Fibroblast of villous mesenchyme (primary cell): Measurements from ENCODE around the gene FHOD3. TPM values are rescaled to one million over a fixed set of nuclear protein-coding genes. Genes with fewer than 3 reads are reported as not detected.

Source experiments
- DNase-seq: peaks from one replicate; pipeline ENCODE4 v3.0.0-alpha.2; 2010; ENCODE audit warnings: low read depth
- H3K4me3 ChIP-seq: 2 replicates; pipeline ENCODE4 v1.5.1; 2011; ENCODE audit warnings: low read depth, mild to moderate bottlenecking, low read length
- total RNA-seq: library from RNA; depleted of rRNA; stranded (reverse); fragments of >200 nt; gene quantifications from 2 replicates; pipeline ENCODE4 v1.2.3, GENCODE V29; 2012
- TF ChIP-seq, protein P1 (sequence below): IDR thresholded peaks from 2 replicates; pipeline ENCODE4 v1.5.1; 2012; ENCODE audit warnings: low read depth, mild to moderate bottlenecking, low read length; ENCODE audit not compliant: insufficient read depth

FHOD3 gene
- total RNA-seq, 1 donor, result 5.2 TPM

DNA sequence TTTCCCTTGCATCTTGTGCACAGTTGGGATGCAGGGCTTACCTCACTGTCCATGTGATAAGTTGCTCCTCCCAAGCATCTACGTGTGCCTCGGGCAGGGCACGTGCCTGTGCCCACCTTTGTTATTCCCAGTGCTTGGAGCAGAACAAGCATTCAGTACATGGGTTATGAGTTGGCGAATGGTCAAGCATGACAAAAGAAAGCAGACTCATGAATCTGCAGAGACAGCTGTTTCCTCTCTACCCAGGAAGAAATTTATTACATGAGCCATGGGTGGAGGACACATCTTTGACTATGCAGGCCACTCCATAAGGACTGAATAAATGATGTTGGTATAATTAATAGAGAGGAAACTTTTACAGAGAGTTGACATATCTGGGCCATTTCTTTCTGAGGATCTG lies 403.4 kb downstream of the FHOD3 start:
- TF ChIP-seq, protein P1, sequence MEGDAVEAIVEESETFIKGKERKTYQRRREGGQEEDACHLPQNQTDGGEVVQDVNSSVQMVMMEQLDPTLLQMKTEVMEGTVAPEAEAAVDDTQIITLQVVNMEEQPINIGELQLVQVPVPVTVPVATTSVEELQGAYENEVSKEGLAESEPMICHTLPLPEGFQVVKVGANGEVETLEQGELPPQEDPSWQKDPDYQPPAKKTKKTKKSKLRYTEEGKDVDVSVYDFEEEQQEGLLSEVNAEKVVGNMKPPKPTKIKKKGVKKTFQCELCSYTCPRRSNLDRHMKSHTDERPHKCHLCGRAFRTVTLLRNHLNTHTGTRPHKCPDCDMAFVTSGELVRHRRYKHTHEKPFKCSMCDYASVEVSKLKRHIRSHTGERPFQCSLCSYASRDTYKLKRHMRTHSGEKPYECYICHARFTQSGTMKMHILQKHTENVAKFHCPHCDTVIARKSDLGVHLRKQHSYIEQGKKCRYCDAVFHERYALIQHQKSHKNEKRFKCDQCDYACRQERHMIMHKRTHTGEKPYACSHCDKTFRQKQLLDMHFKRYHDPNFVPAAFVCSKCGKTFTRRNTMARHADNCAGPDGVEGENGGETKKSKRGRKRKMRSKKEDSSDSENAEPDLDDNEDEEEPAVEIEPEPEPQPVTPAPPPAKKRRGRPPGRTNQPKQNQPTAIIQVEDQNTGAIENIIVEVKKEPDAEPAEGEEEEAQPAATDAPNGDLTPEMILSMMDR, result no peak
- no peak overlapping the region for H3K4me3 ChIP-seq
- no peak for DNase-seq

DNA sequence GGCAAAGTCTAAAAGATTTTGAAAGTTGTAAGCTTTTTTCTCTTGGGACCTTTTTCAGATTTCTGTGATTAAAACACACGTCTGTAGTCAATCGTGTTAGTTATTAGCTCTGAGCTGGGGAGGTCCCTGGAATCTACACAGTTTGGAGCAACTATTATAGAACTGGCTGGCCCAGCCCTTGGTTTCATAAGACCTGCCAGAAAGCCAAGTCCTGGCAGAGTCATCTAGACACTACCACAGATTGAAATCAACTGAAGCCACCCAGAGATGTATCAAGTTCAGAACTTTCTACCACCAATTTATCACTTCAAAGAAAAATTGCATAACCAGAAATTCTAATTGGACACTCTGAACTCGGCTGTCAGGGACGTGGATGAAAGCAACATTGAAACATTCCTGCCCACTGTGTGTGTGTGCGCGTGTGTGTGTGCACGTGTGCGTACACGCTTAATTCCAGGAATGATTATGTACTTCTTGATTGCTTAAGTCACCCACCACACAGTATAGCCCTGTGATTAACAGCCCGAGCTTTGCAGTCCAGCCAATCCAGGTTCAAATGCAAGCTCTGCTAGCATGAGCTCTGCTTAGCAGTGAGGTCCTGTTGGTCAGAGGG lies 405.0 kb downstream of the FHOD3 start:
- DNase-seq, result no peak
- TF ChIP-seq, protein P1, result no peak
- no peak overlapping the region for H3K4me3 ChIP-seq

DNA sequence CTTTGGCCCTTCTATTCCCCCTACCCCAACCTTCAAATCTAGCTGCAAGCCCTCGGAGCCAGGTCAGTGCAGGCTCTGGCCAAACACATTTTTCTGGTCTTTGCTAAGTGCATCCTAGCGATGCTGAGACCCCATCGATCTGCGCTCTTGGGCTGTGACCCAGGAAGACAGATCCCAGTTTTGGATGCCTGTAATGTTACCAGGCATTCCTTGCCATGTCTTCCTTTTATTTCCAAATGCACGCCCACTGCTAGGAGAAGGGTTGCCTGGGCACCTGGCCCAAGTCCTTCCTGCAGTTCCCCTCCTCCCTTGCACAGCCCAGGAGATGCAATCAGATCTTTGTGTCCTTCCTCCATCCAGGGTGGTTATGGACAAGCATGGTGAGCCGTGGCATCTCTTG lies 406.6 kb downstream of the FHOD3 start:
- no peak overlapping the region for H3K4me3 ChIP-seq
- no peak for DNase-seq
- TF ChIP-seq, protein P1, result no peak

DNA sequence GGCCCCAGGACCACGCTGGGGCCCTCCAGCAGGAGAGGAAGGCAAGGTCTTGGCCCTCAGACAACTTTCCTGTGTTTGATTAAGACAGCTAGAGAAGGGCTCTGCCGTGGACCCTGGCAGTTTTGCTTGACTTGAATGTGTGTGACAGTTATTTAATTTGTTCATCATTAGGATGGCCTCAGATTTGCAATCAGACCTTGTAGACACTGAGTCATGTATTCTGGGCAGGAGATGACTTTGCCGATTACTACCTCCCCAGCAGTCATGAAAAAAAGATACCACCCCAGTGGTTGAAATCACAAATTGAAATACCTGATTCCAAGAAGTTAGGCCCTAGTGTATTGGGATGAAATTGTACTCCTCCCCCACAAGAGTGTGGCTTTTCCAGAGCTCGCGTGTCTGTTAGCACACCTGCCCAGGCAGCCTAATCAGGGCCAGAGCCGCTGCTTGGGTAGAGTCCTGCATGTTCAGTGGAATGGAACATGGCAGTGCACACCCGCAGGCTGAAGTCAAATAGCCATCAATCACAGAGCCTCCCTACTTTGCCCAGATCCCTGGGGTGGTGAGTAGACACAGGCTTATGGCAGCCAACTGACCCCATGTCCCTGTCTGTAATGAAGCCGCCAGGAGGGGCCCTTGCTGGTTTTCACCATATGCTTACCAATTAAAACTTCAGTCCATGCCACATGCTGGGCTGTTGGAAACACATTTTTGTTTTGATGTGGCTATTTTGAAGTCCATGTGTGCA lies 408.8 kb downstream of the FHOD3 start:
- no peak overlapping the region for H3K4me3 ChIP-seq
- no peak for DNase-seq
- TF ChIP-seq, protein P1, result no peak

DNA sequence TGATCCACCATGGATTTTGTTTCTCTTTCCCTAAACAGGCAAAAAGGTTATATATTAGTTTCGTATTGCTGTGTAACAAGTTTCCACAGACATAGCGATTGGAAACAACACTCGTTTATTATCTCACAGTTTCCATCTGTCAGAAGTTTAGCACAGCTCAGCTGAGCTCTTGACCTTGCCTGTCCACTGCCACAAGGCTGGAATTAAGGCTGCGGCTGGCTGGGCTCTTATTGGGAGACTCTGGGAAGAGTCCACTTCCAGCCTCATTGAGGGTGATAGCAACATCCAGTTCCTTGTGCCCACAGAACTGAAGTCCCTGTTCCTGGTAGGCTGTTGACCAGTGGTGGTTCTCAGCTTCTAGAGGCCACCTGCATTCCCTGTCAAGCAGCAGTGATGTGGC lies 410.9 kb downstream of the FHOD3 start:
- no peak overlapping the region for H3K4me3 ChIP-seq
- TF ChIP-seq, protein P1, result no peak
- no peak for DNase-seq

DNA sequence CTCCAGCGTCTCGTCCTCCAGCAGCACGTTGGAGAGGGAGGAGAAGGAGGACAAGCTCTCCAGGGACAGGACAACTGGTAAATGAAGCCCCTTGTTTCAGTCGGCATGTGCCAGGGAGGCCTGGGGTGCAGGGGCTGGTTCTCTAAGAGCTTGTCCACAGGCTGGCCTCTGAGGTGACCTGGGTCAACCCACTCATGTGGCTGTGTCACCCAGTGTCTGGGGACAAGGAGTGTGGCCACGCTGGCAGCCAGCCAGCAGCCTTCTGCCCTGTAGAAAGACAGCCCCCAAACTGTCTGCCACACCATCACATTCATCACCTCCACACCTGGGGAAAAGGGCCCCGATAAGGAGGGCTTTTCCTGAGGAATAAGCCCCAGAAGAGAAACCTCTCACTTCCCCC lies 411.8 kb downstream of the FHOD3 start:
- no peak for DNase-seq
- H3K4me3 ChIP-seq, result no peak overlapping the region
- TF ChIP-seq, protein P1, result no peak
